ENCODE results near the gene ZIC2. TPM values are rescaled to one million over a fixed set of nuclear protein-coding genes. Genes with fewer than 3 reads are reported as not detected.
A peak's percentile ranks its signal among the peaks of the same experiment; 100 is the strongest.

ZIC2 gene
- total RNA-seq, 1 experiment from 2014 or later = 426 TPM

DNA sequence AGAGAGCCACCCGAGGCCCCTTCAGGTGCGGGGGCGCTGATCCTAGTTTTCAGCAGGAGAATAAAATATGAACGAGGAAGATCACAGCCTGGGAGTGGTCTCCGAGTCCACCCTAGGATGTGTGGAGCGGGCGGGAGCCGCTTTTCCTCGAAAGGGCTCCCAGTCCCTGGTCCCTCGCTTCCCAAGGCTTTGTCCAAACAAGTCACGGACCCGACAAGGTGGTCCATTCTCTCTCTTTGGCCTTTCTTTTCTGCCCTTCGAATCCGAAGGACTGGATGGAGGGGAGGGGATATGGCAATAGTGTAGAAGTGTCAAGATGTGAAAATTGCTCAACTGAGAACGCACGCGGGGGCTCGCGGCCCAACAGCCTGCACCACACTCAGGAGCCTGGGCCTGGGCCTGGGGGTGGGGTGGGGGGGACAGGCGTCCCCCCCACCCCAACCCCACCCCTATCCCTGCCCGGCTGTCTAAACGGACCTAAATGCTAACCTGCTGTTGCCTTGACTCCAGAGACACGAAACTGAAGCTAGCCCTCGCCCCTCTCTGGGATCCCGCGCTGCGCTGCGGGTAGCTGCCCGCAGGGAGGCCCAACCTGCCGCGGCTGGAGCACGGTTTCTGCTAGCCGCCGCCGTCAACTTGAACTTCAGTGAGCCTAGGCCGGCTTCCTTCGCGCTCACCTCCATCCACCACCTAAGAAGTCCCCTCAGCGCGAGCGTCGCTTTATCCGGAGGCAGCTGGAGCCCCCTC lies 7.1 kb downstream of the ZIC2 start:
- peak overlapping the region; percentile 61 to 89 for H3K4me3 Mint-ChIP-seq
- no peak overlapping the region for H4K5ac ChIP-seq (ENCODE audit: insufficient read length, low read depth, low read length)
- H3K9me3 ChIP-seq (ENCODE audit: control insufficient read depth, low read depth, low read length) = no peaks in the 10 kb centered on the region
- peaks cover 29% of the 10 kb centered on the region; the same call in 1 of the 2 replicates for H3K27me3 ChIP-seq (ENCODE audit: insufficient read depth, low read length)
- no peak overlapping the region for H3T11ph ChIP-seq (ENCODE audit: low read length)
- no peak overlapping the region for H4K8ac ChIP-seq (replicated peaks; ENCODE audit: insufficient read length, low read depth, low read length)
- H3K18ac ChIP-seq (ENCODE audit: insufficient read length, low read depth, low read length) = no peak overlapping the region
- peaks cover 10% of the 10 kb centered on the region; the same call in 1 of the 2 replicates for H3K79me2 ChIP-seq (ENCODE audit: insufficient read depth, low read length)
- TF ChIP-seq, protein P1, sequence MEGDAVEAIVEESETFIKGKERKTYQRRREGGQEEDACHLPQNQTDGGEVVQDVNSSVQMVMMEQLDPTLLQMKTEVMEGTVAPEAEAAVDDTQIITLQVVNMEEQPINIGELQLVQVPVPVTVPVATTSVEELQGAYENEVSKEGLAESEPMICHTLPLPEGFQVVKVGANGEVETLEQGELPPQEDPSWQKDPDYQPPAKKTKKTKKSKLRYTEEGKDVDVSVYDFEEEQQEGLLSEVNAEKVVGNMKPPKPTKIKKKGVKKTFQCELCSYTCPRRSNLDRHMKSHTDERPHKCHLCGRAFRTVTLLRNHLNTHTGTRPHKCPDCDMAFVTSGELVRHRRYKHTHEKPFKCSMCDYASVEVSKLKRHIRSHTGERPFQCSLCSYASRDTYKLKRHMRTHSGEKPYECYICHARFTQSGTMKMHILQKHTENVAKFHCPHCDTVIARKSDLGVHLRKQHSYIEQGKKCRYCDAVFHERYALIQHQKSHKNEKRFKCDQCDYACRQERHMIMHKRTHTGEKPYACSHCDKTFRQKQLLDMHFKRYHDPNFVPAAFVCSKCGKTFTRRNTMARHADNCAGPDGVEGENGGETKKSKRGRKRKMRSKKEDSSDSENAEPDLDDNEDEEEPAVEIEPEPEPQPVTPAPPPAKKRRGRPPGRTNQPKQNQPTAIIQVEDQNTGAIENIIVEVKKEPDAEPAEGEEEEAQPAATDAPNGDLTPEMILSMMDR (conservative IDR thresholded peaks at IDR 0.05) = no peak
- H3K9ac ChIP-seq (ENCODE audit: extremely low read depth, insufficient read length, low read length) = no peak overlapping the region
- no peak overlapping the region for H2BK20ac ChIP-seq (ENCODE audit: low read depth, low read length, poor library complexity, severe bottlenecking)
- H3K27ac Mint-ChIP-seq = peak overlapping the region in 1 of 3 experiments; percentile 90; a peak in 1 of 7 replicates
- H3K23ac ChIP-seq (ENCODE audit: insufficient read length, low read depth, low read length) = no peak overlapping the region
- no peak overlapping the region for H3K56ac ChIP-seq (ENCODE audit: insufficient read length, low read depth, low read length)
- peak overlapping the region; percentile 86 for H3K4me2 ChIP-seq (ENCODE audit: insufficient read depth, insufficient read length, low read length)
- H2BK15ac ChIP-seq (ENCODE audit: low read depth, low read length) = no peak overlapping the region
- H2BK5ac ChIP-seq (ENCODE audit: insufficient read length, low read length) = no peak overlapping the region
- DNase-seq = peak; percentile 65
- H3K9me3 Mint-ChIP-seq = peaks cover 14 to 17% of the 10 kb centered on the region in 2 experiments
- H3K4me1 Mint-ChIP-seq = peaks cover 69 to 78% of the 10 kb centered on the region in 2 experiments
- peaks cover 24 to 34% (median 34%) of the 10 kb centered on the region in 3 experiments for H3K36me3 Mint-ChIP-seq (ENCODE audit: insufficient read depth in 1 of 3, low read depth in 3 of 3)
- no peak overlapping the region for H3K14ac ChIP-seq (ENCODE audit: insufficient read depth, low read length)
- peaks cover 50% of the 10 kb centered on the region for H3K23me2 ChIP-seq (ENCODE audit: insufficient read length, low read depth, low read length, poor library complexity, severe bottlenecking)
- no peak overlapping the region for H3K4ac ChIP-seq (ENCODE audit: low read depth, low read length)
- no peak overlapping the region for H2BK120ac ChIP-seq (ENCODE audit: low read depth, low read length, poor library complexity, severe bottlenecking)
- no peak overlapping the region for H2AFZ ChIP-seq (ENCODE audit: low read length)
- no peaks in the 10 kb centered on the region; the same call in 1 of the 2 replicates for H3K4me1 ChIP-seq (ENCODE audit: insufficient read depth, low read length)
- no peak overlapping the region for H4K91ac ChIP-seq (ENCODE audit: insufficient read length, low read depth, low read length)
- peaks cover 80% of the 10 kb centered on the region for H3K27me3 Mint-ChIP-seq (ENCODE audit: low read depth)
- H2BK12ac ChIP-seq (ENCODE audit: insufficient read length, low read depth, low read length) = no peak overlapping the region
- no peak overlapping the region for H3K27ac ChIP-seq (ENCODE audit: insufficient read length, low read depth, low read length)
- no peaks in the 10 kb centered on the region for H4K20me1 ChIP-seq (ENCODE audit: control insufficient read depth, insufficient read depth, insufficient read length)
- H2AK5ac ChIP-seq (ENCODE audit: insufficient read length, low read length) = no peak overlapping the region
- H3K79me1 ChIP-seq (ENCODE audit: insufficient read depth, low read depth, low read length, poor library complexity, severe bottlenecking) = no peaks in the 10 kb centered on the region
- no CpG with 5 or more reads among the region's 43 CpGs for WGBS (ENCODE audit: extremely low coverage, insufficient read length, low lambda C conversion rate)

Data from H9 (cell line).